ENCODE measurements around the gene PCDHB10.
"Not testable (repeated sequence)": the region's sequence is repeated elsewhere in the genome, so short reads cannot be mapped to it uniquely, and the experiment has no call there.

PCDHB10 gene

DNA sequence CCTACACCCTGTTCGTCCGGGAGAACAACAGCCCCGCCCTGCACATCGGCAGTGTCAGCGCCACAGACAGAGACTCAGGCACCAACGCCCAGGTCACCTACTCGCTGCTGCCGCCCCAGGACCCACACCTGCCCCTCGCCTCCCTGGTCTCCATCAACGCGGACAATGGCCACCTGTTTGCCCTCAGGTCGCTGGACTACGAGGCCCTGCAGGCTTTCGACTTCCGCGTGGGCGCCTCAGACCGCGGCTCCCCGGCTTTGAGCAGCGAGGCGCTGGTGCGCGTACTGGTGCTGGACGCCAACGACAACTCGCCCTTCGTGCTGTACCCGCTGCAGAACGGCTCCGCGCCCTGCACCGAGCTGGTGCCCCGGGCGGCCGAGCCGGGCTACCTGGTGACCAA, 3.5 kb upstream of the PCDHB10 start:
- DNase-seq (ENCODE audit: low read depth), result not testable (repeated sequence)

DNA sequence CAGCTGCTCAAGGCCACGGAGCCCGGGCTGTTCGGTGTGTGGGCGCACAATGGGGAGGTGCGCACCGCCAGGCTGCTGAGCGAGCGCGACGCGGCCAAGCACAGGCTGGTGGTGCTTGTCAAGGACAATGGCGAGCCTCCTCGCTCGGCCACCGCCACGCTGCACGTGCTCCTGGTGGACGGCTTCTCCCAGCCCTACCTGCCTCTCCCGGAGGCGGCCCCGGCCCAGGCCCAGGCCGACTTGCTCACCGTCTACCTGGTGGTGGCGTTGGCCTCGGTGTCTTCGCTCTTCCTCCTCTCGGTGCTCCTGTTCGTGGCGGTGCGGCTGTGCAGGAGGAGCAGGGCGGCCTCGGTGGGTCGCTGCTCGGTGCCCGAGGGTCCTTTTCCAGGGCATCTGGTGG, 3.0 kb upstream of the PCDHB10 start:
- DNase-seq (ENCODE audit: low read depth), result not testable (repeated sequence)

DNA sequence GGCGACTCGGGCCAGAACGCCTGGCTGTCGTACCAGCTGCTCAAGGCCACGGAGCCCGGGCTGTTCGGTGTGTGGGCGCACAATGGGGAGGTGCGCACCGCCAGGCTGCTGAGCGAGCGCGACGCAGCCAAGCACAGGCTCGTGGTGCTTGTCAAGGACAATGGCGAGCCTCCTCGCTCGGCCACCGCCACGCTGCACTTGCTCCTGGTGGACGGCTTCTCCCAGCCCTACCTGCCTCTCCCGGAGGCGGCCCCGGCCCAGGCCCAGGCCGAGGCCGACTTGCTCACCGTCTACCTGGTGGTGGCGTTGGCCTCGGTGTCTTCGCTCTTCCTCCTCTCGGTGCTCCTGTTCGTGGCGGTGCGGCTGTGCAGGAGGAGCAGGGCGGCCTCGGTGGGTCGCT, 2.2 kb downstream of the PCDHB10 start:
- DNase-seq (ENCODE audit: low read depth), result not testable (repeated sequence)

DNA sequence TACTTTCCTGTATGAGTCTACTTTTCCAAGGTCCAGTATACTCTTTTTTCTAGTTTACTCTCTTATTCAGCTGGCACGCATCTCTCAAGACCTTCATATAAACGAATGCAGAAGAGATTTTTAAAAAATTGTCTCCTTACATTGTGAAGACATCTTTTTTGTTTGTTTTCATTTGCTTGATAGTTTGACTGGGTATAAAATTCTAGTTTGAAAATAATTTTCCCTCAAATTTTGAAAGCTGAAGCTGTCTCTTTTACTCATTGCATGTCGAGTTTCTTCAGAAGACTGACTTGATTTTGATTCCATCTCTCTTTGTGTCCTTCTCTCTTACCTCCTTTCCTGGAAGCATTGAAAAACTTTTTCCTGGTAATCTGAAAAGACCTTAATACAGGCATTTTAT, 4.2 kb downstream of the PCDHB10 start:
- DNase-seq (ENCODE audit: low read depth), result no peak

DNA sequence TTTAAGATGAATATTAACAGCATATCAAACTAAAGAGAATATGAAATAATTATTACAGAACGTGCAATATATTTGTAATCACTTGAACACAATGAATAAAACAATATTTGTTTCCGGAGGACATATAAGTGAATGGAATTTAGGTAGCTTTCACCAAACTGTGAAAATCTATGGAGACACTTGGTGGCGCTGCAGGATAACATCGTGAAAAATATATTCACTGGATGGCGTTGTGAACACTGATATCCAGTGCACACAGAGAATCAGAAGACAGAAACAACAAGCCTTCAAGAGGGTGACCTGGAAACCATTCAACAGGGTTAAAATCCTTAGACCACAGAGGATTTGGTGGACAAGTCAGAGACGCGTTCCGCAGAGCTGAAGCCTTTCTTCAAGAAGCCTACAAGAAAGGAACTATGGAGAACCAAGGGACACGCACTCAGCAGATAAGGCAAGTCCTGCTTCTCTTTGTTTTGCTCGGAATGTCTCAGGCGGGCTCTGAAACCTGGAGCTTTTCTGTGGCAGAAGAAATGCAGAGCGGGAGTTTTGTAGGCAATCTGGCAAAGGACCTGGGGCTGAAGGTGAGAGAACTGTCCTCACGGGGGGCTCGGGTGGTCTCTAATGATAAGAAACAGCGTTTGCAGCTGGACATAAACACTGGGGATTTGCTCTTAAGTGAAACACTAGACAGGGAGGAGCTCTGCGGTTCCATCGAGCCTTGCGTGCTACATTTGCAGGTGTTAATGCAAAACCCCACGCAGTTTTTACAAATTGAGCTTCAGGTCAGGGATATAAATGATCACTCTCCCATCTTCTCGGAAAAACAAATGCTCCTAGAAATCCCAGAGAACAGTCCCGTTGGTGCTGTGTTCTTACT, 7.4 kb downstream of the PCDHB10 start, which contains the start of gene PCDHB11:
Gene PCDHB11, plus strand, starts transcription at position 269 of the 877 bp plus-strand sequence. Its CDS starts 148 bp downstream, at position 417.
- no peak for DNase-seq (ENCODE audit: low read depth)

DNA sequence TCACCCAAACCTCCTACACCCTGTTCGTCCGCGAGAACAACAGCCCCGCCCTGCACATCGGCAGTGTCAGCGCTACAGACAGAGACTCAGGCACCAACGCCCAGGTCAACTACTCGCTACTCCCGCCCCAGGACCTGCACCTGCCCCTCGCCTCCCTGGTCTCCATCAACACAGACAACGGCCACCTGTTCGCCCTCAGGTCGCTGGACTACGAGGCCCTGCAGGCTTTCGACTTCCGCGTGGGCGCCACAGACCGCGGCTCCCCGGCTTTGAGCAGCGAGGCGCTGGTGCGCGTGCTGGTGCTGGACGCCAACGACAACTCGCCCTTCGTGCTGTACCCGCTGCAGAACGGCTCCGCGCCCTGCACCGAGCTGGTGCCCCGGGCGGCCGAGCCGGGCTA, 9.0 kb downstream of the PCDHB10 start:
- DNase-seq (ENCODE audit: low read depth), result not testable (repeated sequence)

DNA sequence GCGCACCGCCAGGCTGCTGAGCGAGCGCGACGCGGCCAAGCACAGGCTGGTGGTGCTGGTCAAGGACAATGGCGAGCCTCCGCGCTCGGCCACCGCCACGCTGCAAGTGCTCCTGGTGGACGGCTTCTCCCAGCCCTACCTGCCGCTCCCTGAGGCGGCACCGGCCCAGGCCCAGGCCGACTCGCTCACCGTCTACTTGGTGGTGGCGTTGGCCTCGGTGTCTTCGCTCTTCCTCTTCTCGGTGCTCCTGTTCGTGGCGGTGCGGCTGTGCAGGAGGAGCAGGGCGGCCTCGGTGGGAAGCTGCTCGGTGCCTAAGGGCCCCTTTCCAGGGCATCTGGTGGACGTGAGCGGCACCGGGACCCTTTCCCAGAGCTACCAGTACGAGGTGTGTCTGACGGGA, 9.5 kb downstream of the PCDHB10 start:
- not testable (repeated sequence) for DNase-seq (ENCODE audit: low read depth)

DNA sequence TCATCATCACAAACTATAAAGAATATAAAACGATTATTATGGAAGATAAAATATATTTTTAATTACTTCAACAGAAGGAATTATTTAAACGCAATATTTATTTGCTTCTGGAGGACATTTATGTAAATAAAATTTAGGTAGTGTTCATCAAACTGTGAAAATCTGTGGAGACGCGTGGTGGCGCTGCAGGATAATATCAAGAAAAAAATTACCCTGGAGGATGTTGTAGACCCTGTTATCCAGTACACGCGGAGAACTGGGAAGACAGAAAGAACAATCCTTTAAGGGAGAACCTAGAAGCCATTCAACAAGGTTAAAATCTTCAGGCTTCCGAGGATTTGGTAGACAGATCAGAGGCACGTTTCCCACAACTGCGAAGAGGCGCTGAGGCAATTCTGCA, 16.3 kb downstream of the PCDHB10 start, which contains the start of gene PCDHB12:
Gene PCDHB12, plus strand, starts transcription at position 242 of the 400 bp plus-strand sequence. CDS start 189 bp downstream, outside the sequence.
- no peak for DNase-seq (ENCODE audit: low read depth)

DNA sequence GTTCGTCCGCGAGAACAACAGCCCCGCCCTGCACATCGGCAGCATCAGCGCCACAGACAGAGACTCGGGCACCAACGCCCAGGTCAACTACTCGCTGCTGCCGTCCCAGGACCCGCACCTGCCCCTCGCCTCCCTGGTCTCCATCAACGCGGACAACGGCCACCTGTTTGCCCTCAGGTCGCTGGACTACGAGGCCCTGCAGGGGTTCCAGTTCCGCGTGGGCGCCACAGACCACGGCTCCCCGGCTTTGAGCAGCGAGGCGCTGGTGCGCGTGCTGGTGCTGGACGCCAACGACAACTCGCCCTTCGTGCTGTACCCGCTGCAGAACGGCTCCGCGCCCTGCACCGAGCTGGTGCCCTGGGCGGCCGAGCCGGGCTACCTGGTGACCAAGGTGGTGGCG, 18.1 kb downstream of the PCDHB10 start:
- DNase-seq (ENCODE audit: low read depth), result not testable (repeated sequence)

DNA sequence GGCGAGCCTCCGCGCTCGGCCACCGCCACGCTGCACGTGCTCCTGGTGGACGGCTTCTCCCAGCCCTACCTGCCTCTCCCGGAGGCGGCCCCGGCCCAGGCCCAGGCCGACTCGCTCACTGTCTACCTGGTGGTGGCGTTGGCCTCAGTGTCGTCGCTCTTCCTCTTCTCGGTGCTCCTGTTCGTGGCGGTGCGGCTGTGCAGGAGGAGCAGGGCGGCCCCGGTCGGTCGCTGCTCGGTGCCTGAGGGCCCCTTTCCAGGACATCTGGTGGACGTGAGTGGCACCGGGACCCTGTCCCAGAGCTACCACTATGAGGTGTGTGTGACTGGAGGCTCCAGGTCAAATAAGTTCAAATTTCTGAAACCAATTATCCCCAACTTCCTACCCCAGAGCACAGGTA, 18.7 kb downstream of the PCDHB10 start:
- not testable (repeated sequence) for DNase-seq (ENCODE audit: low read depth)

DNA sequence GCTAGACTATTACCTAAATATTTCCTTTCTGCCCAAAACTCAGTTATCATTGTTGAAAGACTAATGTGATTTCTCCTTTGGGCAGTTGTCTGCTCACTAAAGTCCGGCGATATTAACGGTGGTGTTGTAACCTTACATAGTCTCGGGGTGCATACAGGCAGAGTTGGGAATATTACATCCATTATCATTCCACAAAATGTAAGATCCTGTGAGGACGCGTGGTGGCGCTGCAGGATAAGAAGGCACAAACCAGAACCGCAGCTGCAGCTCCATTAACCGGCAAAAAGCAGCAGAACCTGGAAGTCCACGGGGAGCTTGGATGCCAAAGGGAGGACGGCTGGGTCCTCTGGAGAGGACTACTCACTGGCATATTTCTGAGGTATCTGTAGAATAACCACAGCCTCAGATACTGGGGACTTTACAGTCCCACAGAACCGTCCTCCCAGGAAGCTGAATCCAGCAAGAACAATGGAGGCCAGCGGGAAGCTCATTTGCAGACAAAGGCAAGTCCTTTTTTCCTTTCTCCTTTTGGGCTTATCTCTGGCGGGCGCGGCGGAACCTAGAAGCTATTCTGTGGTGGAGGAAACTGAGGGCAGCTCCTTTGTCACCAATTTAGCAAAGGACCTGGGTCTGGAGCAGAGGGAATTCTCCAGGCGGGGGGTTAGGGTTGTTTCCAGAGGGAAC, 21.6 kb downstream of the PCDHB10 start, which contains the start of gene PCDHB13:
Gene PCDHB13, plus strand, starts transcription at position 264 of the 684 bp plus-strand sequence. Its CDS starts 205 bp downstream, at position 469.
- not testable (repeated sequence) for DNase-seq (ENCODE audit: low read depth)

DNA sequence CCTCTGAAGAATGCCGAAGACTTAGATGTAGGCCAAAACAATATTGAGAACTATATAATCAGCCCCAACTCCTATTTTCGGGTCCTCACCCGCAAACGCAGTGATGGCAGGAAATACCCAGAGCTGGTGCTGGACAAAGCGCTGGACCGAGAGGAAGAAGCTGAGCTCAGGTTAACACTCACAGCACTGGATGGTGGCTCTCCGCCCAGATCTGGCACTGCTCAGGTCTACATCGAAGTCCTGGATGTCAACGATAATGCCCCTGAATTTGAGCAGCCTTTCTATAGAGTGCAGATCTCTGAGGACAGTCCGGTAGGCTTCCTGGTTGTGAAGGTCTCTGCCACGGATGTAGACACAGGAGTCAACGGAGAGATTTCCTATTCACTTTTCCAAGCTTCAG, 22.4 kb downstream of the PCDHB10 start:
- DNase-seq (ENCODE audit: low read depth), result not testable (repeated sequence)

DNA sequence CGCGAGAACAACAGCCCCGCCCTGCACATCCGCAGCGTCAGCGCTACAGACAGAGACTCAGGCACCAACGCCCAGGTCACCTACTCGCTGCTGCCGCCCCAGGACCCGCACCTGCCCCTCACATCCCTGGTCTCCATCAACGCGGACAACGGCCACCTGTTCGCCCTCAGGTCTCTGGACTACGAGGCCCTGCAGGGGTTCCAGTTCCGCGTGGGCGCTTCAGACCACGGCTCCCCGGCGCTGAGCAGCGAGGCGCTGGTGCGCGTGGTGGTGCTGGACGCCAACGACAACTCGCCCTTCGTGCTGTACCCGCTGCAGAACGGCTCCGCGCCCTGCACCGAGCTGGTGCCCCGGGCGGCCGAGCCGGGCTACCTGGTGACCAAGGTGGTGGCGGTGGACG, 23.4 kb downstream of the PCDHB10 start:
- not testable (repeated sequence) for DNase-seq (ENCODE audit: low read depth)

DNA sequence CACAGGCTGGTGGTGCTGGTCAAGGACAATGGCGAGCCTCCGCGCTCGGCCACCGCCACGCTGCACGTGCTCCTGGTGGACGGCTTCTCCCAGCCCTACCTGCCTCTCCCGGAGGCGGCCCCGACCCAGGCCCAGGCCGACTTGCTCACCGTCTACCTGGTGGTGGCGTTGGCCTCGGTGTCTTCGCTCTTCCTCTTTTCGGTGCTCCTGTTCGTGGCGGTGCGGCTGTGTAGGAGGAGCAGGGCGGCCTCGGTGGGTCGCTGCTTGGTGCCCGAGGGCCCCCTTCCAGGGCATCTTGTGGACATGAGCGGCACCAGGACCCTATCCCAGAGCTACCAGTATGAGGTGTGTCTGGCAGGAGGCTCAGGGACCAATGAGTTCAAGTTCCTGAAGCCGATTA, 23.9 kb downstream of the PCDHB10 start:
- not testable (repeated sequence) for DNase-seq (ENCODE audit: low read depth)

DNA sequence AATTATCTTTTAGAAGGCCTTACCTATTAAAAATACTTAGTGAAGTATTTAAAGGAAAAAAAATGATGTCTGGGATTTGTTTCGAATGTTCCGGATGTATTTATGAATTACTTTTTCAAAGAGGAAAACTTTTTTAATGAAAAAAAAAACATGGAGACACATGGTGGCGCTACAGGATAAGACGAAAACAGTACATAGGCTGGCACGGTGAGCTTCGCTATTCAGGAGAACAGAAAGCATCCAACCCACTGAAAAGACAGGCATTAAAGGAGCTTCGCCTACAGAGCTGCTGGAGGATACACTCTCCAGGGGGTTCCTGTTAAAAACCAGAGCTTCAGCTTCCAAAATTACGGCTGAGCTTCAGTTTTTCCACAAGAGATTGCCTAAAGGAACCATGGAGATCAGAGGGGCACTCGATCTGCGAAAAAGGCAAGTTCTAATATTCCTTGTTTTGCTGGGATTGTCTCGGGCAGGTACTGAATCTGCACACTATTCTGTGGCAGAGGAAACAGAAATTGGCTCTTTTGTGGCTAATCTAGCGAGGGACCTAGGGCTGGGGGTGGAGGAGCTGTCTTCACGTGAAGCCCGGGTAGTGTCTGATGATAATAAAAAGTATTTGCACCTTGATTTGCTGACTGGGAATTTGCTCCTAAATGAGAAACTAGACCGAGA, 31.1 kb downstream of the PCDHB10 start, which contains the start of gene PCDHB14:
Gene PCDHB14, plus strand, starts transcription at position 232 of the 672 bp plus-strand sequence. Its CDS starts 163 bp downstream, at position 395.
- no peak for DNase-seq (ENCODE audit: low read depth)

DNA sequence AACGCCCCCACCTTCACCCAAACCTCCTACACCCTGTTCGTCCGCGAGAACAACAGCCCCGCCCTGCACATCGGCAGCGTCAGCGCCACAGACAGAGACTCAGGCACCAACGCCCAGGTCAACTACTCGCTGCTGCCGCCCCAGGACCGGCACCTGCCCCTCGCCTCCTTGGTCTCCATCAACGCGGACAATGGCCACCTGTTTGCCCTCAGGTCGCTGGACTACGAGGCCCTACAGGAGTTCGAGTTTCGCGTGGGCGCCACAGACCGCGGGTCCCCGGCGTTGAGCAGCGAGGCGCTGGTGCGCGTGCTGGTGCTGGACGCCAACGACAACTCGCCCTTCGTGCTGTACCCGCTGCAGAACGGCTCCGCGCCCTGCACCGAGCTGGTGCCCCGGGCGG, 32.7 kb downstream of the PCDHB10 start:
- not testable (repeated sequence) for DNase-seq (ENCODE audit: low read depth)

DNA sequence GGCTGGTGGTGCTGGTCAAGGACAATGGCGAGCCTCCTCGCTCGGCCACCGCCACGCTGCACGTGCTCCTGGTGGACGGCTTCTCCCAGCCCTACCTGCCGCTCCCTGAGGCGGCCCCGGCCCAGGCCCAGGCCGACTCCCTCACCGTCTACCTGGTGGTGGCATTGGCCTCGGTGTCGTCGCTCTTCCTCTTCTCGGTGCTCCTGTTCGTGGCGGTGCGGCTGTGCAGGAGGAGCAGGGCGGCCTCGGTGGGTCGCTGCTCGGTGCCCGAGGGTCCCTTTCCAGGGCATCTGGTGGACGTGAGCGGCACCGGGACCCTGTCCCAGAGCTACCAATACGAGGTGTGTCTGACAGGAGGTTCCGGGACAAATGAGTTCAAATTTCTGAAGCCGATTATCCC, 33.3 kb downstream of the PCDHB10 start:
- DNase-seq (ENCODE audit: low read depth), result not testable (repeated sequence)

DNA sequence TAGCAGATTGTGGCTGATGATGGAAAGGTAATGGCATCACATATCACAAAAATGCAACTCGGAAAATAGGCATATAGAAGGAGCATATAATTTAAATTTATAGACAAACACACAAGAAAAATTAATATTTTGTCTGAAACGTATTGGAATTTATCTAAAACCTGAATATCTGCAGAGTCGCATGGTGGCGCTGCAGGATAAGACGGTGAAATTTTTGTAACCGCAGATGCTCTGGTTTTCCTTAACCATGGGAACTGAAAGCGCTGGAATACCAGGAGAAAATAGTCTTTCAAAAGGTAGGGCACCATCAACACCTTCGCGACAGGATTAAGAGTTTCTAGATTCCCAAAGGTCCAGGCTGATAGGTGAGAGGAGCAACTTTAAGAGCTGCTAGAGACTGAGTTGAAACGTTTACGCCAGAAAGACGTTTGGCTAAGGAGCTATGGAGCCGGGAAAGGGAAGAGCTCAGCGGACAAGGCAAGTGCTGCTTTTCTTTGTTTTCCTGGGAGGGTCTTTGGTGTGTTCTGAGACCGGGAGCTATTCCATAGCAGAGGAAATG, 42.0 kb downstream of the PCDHB10 start:
- DNase-seq (ENCODE audit: low read depth), result no peak

DNA sequence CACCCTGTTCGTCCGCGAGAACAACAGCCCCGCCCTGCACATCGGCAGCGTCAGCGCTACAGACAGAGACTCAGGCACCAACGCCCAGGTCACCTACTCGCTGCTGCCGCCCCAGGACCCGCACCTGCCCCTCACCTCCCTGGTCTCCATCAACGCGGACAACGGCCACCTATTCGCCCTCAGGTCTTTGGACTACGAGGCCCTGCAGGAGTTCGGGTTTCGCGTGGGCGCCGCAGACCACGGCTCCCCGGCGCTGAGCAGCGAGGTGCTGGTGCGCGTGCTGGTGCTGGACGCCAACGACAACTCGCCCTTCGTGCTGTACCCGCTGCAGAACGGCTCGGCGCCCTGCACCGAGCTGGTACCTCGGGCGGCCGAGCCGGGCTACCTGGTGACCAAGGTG, 43.8 kb downstream of the PCDHB10 start:
- not testable (repeated sequence) for DNase-seq (ENCODE audit: low read depth)

DNA sequence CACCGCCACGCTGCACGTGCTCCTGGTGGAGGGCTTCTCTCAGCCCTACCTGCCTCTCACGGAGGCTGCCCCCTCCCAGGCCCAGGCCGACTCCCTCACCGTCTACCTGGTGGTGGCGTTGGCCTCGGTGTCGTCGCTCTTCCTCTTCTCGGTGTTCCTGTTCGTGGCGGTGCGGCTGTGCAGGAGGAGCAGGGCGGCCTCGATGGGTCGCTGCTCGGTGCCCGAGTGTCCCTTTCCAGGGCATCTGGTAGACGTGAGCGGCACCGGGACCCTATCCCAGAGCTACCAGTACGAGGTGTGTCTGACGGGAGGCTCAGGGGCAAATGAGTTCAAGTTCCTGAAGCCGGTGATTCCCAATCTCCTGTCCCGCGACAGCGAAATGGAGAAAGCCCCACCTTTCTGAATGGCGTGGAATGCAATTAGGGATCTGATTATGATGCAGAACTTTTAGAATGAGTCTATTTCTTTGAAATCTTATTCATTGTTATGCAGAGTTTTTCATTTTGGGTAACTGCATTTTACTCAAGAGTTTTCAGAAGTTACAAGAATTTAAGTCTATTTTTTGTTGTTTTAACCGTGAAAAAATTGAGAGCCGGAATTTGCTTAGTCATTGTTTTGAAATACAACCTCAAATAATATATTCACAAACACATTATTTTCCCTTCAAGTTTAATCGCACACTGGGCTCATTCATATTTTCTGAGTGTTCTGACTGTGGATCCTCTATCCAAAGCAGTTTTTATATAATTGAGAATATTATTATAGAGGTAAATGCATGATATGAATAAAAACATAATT, 44.6 kb downstream of the PCDHB10 start:
- DNase-seq (ENCODE audit: low read depth), result no peak

DNA sequence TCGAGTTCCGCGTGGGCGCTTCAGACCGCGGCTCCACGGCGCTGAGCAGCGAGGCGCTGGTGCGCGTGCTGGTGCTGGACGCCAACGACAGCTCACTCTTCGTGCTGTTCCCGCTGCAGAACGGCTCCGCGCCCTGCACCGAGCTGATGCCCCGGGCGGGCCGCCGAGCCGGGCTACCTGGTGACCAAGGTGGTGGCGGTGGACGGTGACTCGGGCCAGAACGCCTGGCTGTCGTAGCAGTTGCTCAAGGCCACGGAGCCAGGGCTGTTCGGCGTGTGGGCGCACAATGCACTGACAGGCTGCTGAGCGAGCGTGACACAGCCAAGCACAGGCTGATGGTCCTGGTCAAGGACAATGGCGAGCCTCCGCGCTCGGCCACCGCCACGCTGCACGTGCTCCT, 49.3 kb downstream of the PCDHB10 start:
- no peak for DNase-seq (ENCODE audit: low read depth)

Measured in T-helper 22 cell (primary cell).